K562 (cell line): ENCODE measurements around the gene STAT4. TPM values are rescaled to one million over a fixed set of nuclear protein-coding genes. Genes with fewer than 3 reads are reported as not detected.

Experiments
- ATAC-seq: fragments of 200-7000 bp; cut with Tn5 transposase; 3 replicates; pipeline ENCODE4 v1.9.1; 2020; ENCODE audit warnings: moderate library complexity
- BruUV-seq: library from RNA; stranded (reverse); fragments of 400-500 nt; replicated peaks from 2 replicates; lab custom pipeline; 2021; lab: Mats Ljungman, UMichigan
- CTCF ChIA-PET: fragments of 300-600 bp; formaldehyde crosslinking; extraction: SDS; loops from one replicate; lab custom pipeline; 2021; ENCODE audit warnings: low intra/inter-chr PET ratio; lab: Yijun Ruan, JAX
- POLR2A ChIA-PET: fragments of 300-600, 350-650 bp; sonication (Branson Sonifier 250); formaldehyde crosslinking; extraction: SDS; loops from one replicate; lab custom pipeline; 2021; ENCODE audit warnings: antibody characterized with exemption, inconsistent platforms; lab: Yijun Ruan, JAX
- DNase-seq, 4 experiments: peaks; one replicate each; pipeline versions ENCODE4 v3.0.0 to v3.0.0-alpha.2; 2011 to 2018; ENCODE audit warnings: low spot score in 3 of 4, mixed read lengths in 3 of 4; ENCODE audit errors: extremely low read depth in 1 of 4
- FAIRE-seq: peaks from 2 replicates; lab custom pipeline; 2011; peaks lifted over from hg19 to GRCh38; lab: Jason Lieb, UNC
- H2AFZ ChIP-seq: 2 replicates; pipeline ENCODE4 v1.6.0; 2011; ENCODE audit warnings: low read depth, low read length, control low read depth, inconsistent platforms
- H3K27ac ChIP-seq: fragments of 200-600 bp; 3 replicates; pipeline ENCODE4 v1.8.0; 2011; ENCODE audit warnings: low read depth, mild to moderate bottlenecking, control low read depth, inconsistent platforms, low read length, moderate library complexity, mixed read lengths; ENCODE audit errors: extremely low read depth
- H3K27me3 ChIP-seq, 2 experiments: fragments of 300-600 bp in 1 of 2; 2 replicates in 1 of 2; 3 replicates in 1 of 2; pipeline versions ENCODE4 v1.6.0 to v1.8.0; 2011; ENCODE audit warnings: inconsistent platforms in 2 of 2, low read length in 2 of 2, mild to moderate bottlenecking in 1 of 2, mixed read lengths in 1 of 2, moderate library complexity in 1 of 2; ENCODE audit not compliant: control insufficient read depth in 2 of 2, insufficient read depth in 2 of 2
- H3K36me3 ChIP-seq: fragments of 300-600 bp; 3 replicates; pipeline ENCODE4 v1.8.0; 2011; ENCODE audit warnings: mild to moderate bottlenecking, low read length, inconsistent platforms; ENCODE audit not compliant: control insufficient read depth, insufficient read depth
- H3K4me1 ChIP-seq, 2 experiments: fragments of 200-600 bp in 1 of 2; replicated peaks in 1 of 2; 2 replicates in 1 of 2; 3 replicates in 1 of 2; pipeline versions ENCODE4 v1.5.1 to v1.8.0; 2011; ENCODE audit warnings: inconsistent platforms in 2 of 2, low read length in 2 of 2, mild to moderate bottlenecking in 1 of 2, mixed read lengths in 1 of 2, moderate library complexity in 1 of 2; ENCODE audit not compliant: control insufficient read depth in 2 of 2, insufficient read depth in 2 of 2
- H3K4me2 ChIP-seq: 2 replicates; pipeline ENCODE4 v1.6.1; 2011; ENCODE audit warnings: low read length, control low read depth, inconsistent platforms, mixed read lengths; ENCODE audit not compliant: insufficient read depth
- H3K4me3 ChIP-seq: fragments of 200-600 bp; sonication (generic), shearing (Covaris generic); 2 replicates; pipeline ENCODE4 v1.5.1; 2016; ENCODE audit warnings: control low read depth, inconsistent platforms
- H3K79me2 ChIP-seq: fragments of 200-600 bp; 3 replicates; pipeline ENCODE4 v1.8.0; 2011; ENCODE audit warnings: low read length, inconsistent platforms; ENCODE audit not compliant: control insufficient read depth, insufficient read depth
- H3K9ac ChIP-seq, 2 experiments: 2 replicates each; pipeline versions ENCODE4 v1.6.0 to v1.6.1; 2011; ENCODE audit warnings: low read depth in 2 of 2, low read length in 2 of 2, control low read depth in 1 of 2, inconsistent platforms in 1 of 2, mild to moderate bottlenecking in 1 of 2, mixed read lengths in 1 of 2; ENCODE audit not compliant: insufficient read depth in 1 of 2
- H3K9me1 ChIP-seq: one replicate; pipeline ENCODE4 v1.6.0; 2011; ENCODE audit warnings: inconsistent platforms, mild to moderate bottlenecking, low read length, moderate library complexity; ENCODE audit not compliant: control insufficient read depth, insufficient read depth
- H3K9me3 ChIP-seq: replicated peaks from 2 replicates; pipeline ENCODE4 v1.5.1; 2011; ENCODE audit warnings: low read depth, low read length, inconsistent platforms; ENCODE audit not compliant: control insufficient read depth, insufficient read depth
- H4K20me1 ChIP-seq: replicated peaks from 2 replicates; pipeline ENCODE4 v1.6.1; 2011; ENCODE audit warnings: low read length, inconsistent platforms, mixed read lengths; ENCODE audit not compliant: control insufficient read depth, insufficient read depth
- BACH1 ChIP-seq: fragments of 200-800 bp; sonication (Bioruptor generic); IDR thresholded peaks from 2 replicates; pipeline ENCODE4 v1.6.1; 2016; ENCODE audit warnings: missing genetic modification characterization, missing compliant biosample characterization
- BRCA1 ChIP-seq, 2 experiments: fragments of 450-650 bp in 1 of 2; sonication (generic) in 1 of 2; formaldehyde crosslinking in 1 of 2; IDR thresholded peaks; 2 replicates each; pipeline versions ENCODE4 v1.5.0 to v1.6.1; 2017 to 2020; ENCODE audit warnings: mild to moderate bottlenecking in 1 of 2, missing genetic modification reagents in 1 of 2
- C11orf30 ChIP-seq: fragments of 450-650 bp; IDR thresholded peaks from 2 replicates; pipeline ENCODE4 v1.6.1; 2016; ENCODE audit warnings: low read depth, mild to moderate bottlenecking
- EHMT2 ChIP-seq: fragments of 450-650 bp; IDR thresholded peaks from 2 replicates; pipeline ENCODE4 v1.6.1; 2018; ENCODE audit warnings: antibody characterized with exemption
- HDAC1 ChIP-seq, 2 experiments: fragments of 450-650 bp; IDR thresholded peaks; 2 replicates each; pipeline ENCODE4 v1.6.1; 2016 to 2017; ENCODE audit warnings: inconsistent platforms in 1 of 2, mild to moderate bottlenecking in 1 of 2, moderate library complexity in 1 of 2
- MLX ChIP-seq, 2 experiments: fragments of 450-650 bp in 1 of 2; sonication (generic) in 1 of 2; formaldehyde crosslinking; conservative IDR thresholded peaks; 2 replicates each; pipeline versions ENCODE4 v1.4.0 to v1.8.1; 2020 to 2022; ENCODE audit warnings: mild to moderate bottlenecking in 1 of 2, missing genetic modification reagents in 1 of 2
- NCOA4 ChIP-seq: fragments of 450-650 bp; IDR thresholded peaks from 2 replicates; pipeline ENCODE4 v1.6.1; 2018; ENCODE audit warnings: mild to moderate bottlenecking; ENCODE audit not compliant: partially characterized antibody
- PHF21A ChIP-seq: fragments of 450-650 bp; IDR thresholded peaks from 2 replicates; pipeline ENCODE4 v1.6.1; 2017; ENCODE audit warnings: low read depth, borderline replicate concordance
- RBM22 ChIP-seq: fragments of 200-400 bp; formaldehyde crosslinking; IDR thresholded peaks from 2 replicates; pipeline ENCODE4 v1.6.1; 2018; ENCODE audit warnings: low read length, low read depth; ENCODE audit not compliant: poor library complexity, severe bottlenecking
- RUNX1 ChIP-seq: sonication (generic); IDR thresholded peaks from 2 replicates; pipeline ENCODE4 v1.6.1; 2016; ENCODE audit warnings: antibody characterized with exemption, low read depth
- SFPQ ChIP-seq: fragments of 200-400 bp; formaldehyde crosslinking; IDR thresholded peaks from 2 replicates; pipeline ENCODE4 v1.6.1; 2017; ENCODE audit warnings: mild to moderate bottlenecking, low read depth, low read length, moderate library complexity
- SMAD2 ChIP-seq: fragments of 150-350 bp; IDR thresholded peaks from 2 replicates; pipeline ENCODE4 v1.6.1; 2014; ENCODE audit warnings: low read depth, mild to moderate bottlenecking, low read length
- TCF7L2 ChIP-seq: fragments of 150-350 bp; IDR thresholded peaks from 2 replicates; pipeline ENCODE4 v1.6.1; 2016; ENCODE audit warnings: low read depth, mild to moderate bottlenecking, low read length, moderate library complexity
- TGIF2 ChIP-seq: sonication (generic); formaldehyde crosslinking; IDR thresholded peaks from 2 replicates; pipeline ENCODE4 v1.8.1; 2022; ENCODE audit warnings: mild to moderate bottlenecking, missing genetic modification reagents, moderate library complexity
- ZFX ChIP-seq: sonication (generic); formaldehyde crosslinking; IDR thresholded peaks from 2 replicates; pipeline ENCODE4 v1.8.0; 2022; ENCODE audit warnings: mild to moderate bottlenecking, missing genetic modification reagents, moderate library complexity
- ZNF23 ChIP-seq: fragments of 250-450 bp; sonication (Bioruptor Pico); IDR thresholded peaks from 2 replicates; pipeline ENCODE4 v1.4.0; 2020; ENCODE audit warnings: mild to moderate bottlenecking
- ZNF518B ChIP-seq: fragments of 250-450 bp; sonication (Bioruptor Pico); IDR thresholded peaks from 2 replicates; pipeline ENCODE4 v1.5.0; 2021; ENCODE audit warnings: mild to moderate bottlenecking, moderate library complexity
- WGBS: fragments of 100-300 bp; shearing (Covaris generic); methylation state at CpG from one replicate; pipeline ENCODE4 v1.1.6; 2016; ENCODE audit warnings: low coverage, mixed read lengths; ENCODE audit not compliant: insufficient coverage; ENCODE audit errors: missing lambda C conversion rate; 5-methylcytosine and 5-hydroxymethylcytosine counted together
- in situ Hi-C: fragments of 300-500 bp; cut with MboI; formaldehyde crosslinking; loops from 4 replicates; pipeline ENCODE4 v1.15.0; 2018; ENCODE audit warnings: inconsistent platforms, mixed read lengths
- intact Hi-C: fragments of 100-400 bp; cut with micrococcal nuclease; formaldehyde crosslinking; loops from 2 replicates; pipeline ENCODE4 v1.14.2; 2022
- polyA plus RNA-seq, 8 experiments: library from polyadenylated mRNA; depleted of rRNA in 4 of 8; stranded (reverse) in 5 of 8; unstranded in 3 of 8; fragments of >200 nt; fragmentation: Nextera tagmentation in 2 of 8; fragmentation: Illumina TruSeq in 1 of 8; extraction: Ambion mirVana in 2 of 8; extraction: Trizol in 1 of 8; gene quantifications; 2 replicates each; pipeline versions ENCODE4 v1.2.1 to v1.2.3, GENCODE V29; 2011 to 2014; ENCODE audit warnings: inconsistent platforms in 1 of 8, missing spikeins in 1 of 8
- total RNA-seq, 7 experiments: library from RNA; depleted of rRNA in 6 of 7; stranded (reverse); fragments of >200 nt in 6 of 7; fragmentation: Illumina TruSeq in 2 of 7; extraction: Trizol in 2 of 7; gene quantifications; 2 replicates each; pipeline versions ENCODE4 v1.2.1 to v1.2.3, GENCODE V29; 2011 to 2021; ENCODE audit warnings: low replicate concordance in 1 of 7

The STAT4 gene
- total and polyA plus RNA-seq, 9 of the 15 experiments (the other 6 are each of a cell fraction or from before 2014, with no cell fraction given), result 0.01 to 0.06 (median 0.03) TPM; not detected in 6

- POLR2A ChIA-PET, result no interaction called here
- CTCF ChIA-PET, result no interaction called here
These were observed 143.6 kb downstream of the STAT4 start for GRCh38 chr2:191006997-191007783.

More at GRCh38 chr2:191006997-191007783, 143.6 kb downstream of the STAT4 start:
- Histone ChIP-seq H3K27me3 (no peaks in the 10 kb centered on the region), H3K36me3 (peaks cover 94% of the 10 kb centered on the region), H3K79me2 (peaks cover 6% of the 10 kb centered on the region; the same call in 2 of the 3 replicates), H3K4me1 (no peaks in the 10 kb centered on the region), H4K20me1 (no peaks in the 10 kb centered on the region), H3K9me3 (no peaks in the 10 kb centered on the region), H3K9me1 (no peaks in the 10 kb centered on the region), H3K4me2 (no peak overlapping the region), H3K27ac (no peak overlapping the region), H3K9ac (no peak overlapping the region), H3K4me3 (no peak overlapping the region), H2AFZ (no peak overlapping the region)
- ATAC-seq, result no peak
- 100% methylated on average over 4 of the region's 4 CpGs for WGBS
- no peak for DNase-seq
- intact Hi-C loops, result no loop called here
- in situ Hi-C loops, result no loop called here
- no peak for FAIRE-seq
- BruUV-seq, result no TSS peak
- TF ChIP-seq BACH1 (tag) (no peak), SFPQ (no peak), ZNF23 (CRISPR knock-in tag) (no peak), RBM22 (no peak), PHF21A (no peak), RUNX1 (no peak), EHMT2 (no peak), ZNF518B (CRISPR knock-in tag) (no peak), MLX (CRISPR knock-in tag; conservative IDR thresholded peaks at IDR 0.05) (no peak), TGIF2 (CRISPR knock-in tag) (no peak), NCOA4 (no peak), HDAC1 (IDR thresholded peaks at IDR 0.05) (no peak), C11orf30 (no peak), BRCA1 (IDR thresholded peaks at IDR 0.05) (no peak), BRCA1 (CRISPR knock-in tag; IDR thresholded peaks at IDR 0.05) (no peak), TCF7L2 (no peak), SMAD2 (no peak), ZFX (no peak)
- TF ChIP-seq, all 486 proteins: peak for 0
